SK-N-SH (cell line): ENCODE results near the gene KMT2E. TPM values are rescaled to one million over a fixed set of nuclear protein-coding genes. Genes with fewer than 3 reads are reported as not detected.
A peak's percentile ranks its signal among the peaks of the same experiment; 100 is the strongest.

Experiments
- CTCF ChIA-PET: fragments of 300-600, 350-600 bp; formaldehyde crosslinking; extraction: SDS; loops from one replicate; lab custom pipeline; 2021; lab: Yijun Ruan, JAX
- POLR2A ChIA-PET: fragments of 350-600 bp; sonication (Branson Sonifier 250); formaldehyde crosslinking; extraction: SDS; loops from one replicate; lab custom pipeline; 2020; ENCODE audit warnings: antibody characterized with exemption, inconsistent platforms; lab: Yijun Ruan, JAX
- DNase-seq: peaks from one replicate; pipeline ENCODE4 v3.0.0; 2012
- H2AFZ ChIP-seq: fragments of 200-600 bp; sonication (generic); 2 replicates; pipeline ENCODE4 v1.8.1; 2016; ENCODE audit warnings: antibody characterized with exemption, mild to moderate bottlenecking, low read depth
- H3F3A ChIP-seq: fragments of 200-600 bp; sonication (generic); replicated peaks from 2 replicates; pipeline ENCODE3; 2016; ENCODE audit warnings: antibody characterized with exemption, mild to moderate bottlenecking; ENCODE audit not compliant: insufficient read depth
- H3K27ac ChIP-seq, 2 experiments: fragments of 200-500 bp in 1 of 2; fragments of 200-600 bp in 1 of 2; sonication (Bioruptor generic) in 1 of 2; sonication (generic), shearing (Covaris generic) in 1 of 2; 2 replicates each; pipeline versions ENCODE4 v1.5.1 to v1.6.1; 2014 to 2016; ENCODE audit warnings: low read depth in 2 of 2, inconsistent platforms in 1 of 2, low read length in 1 of 2, mild to moderate bottlenecking in 1 of 2, mixed read lengths in 1 of 2
- H3K27me3 ChIP-seq: fragments of 200-600 bp; sonication (generic), shearing (Covaris generic); 2 replicates; pipeline ENCODE4 v1.6.1; 2016; ENCODE audit warnings: mixed run types; ENCODE audit not compliant: insufficient read depth
- H3K36me3 ChIP-seq, 2 experiments: fragments of 200-500 bp in 1 of 2; fragments of 200-600 bp in 1 of 2; sonication (Bioruptor generic) in 1 of 2; sonication (generic) in 1 of 2; replicated peaks in 1 of 2; 2 replicates each; pipeline versions ENCODE3 to v1.5.1; 2014 to 2016; ENCODE audit warnings: low read length in 1 of 2, mild to moderate bottlenecking in 1 of 2; ENCODE audit not compliant: insufficient read depth in 2 of 2, control insufficient read depth in 1 of 2
- H3K4me1 ChIP-seq, 2 experiments: fragments of 200-500 bp in 1 of 2; fragments of 200-600 bp in 1 of 2; sonication (Bioruptor generic) in 1 of 2; sonication (generic), shearing (Covaris generic) in 1 of 2; 2 replicates each; pipeline versions ENCODE4 v1.5.1 to v1.6.1; 2014 to 2016; ENCODE audit warnings: low read depth in 1 of 2, low read length in 1 of 2, mixed run types in 1 of 2; ENCODE audit not compliant: insufficient read depth in 2 of 2, control insufficient read depth in 1 of 2
- H3K4me2 ChIP-seq: fragments of 200-600 bp; sonication (generic), shearing (Covaris generic); 2 replicates; pipeline ENCODE4 v1.6.1; 2017; ENCODE audit warnings: mixed run types
- H3K4me3 ChIP-seq, 2 experiments: fragments of 200-500 bp in 1 of 2; fragments of 200-600 bp in 1 of 2; sonication (Bioruptor generic) in 1 of 2; sonication (generic), shearing (Covaris generic) in 1 of 2; 2 replicates each; pipeline versions ENCODE4 v1.5.1 to v1.8.1; 2014 to 2016; ENCODE audit warnings: low read depth in 2 of 2, inconsistent platforms in 1 of 2, low read length in 1 of 2, mild to moderate bottlenecking in 1 of 2, mixed read lengths in 1 of 2, moderate library complexity in 1 of 2
- H3K79me2 ChIP-seq: fragments of 200-600 bp; sonication (generic); 2 replicates; pipeline ENCODE4 v1.8.1; 2017; ENCODE audit warnings: mild to moderate bottlenecking; ENCODE audit not compliant: insufficient read depth
- H3K9ac ChIP-seq: fragments of 200-600 bp; sonication (generic); 2 replicates; pipeline ENCODE4 v1.6.1; 2017; ENCODE audit warnings: mixed run types
- H3K9me2 ChIP-seq: fragments of 200-600 bp; sonication (generic); 2 replicates; pipeline ENCODE4 v1.6.1; 2017; ENCODE audit warnings: mixed run types
- H3K9me3 ChIP-seq: fragments of 200-600 bp; sonication (generic); 2 replicates; pipeline ENCODE4 v1.6.1; 2017; ENCODE audit warnings: mixed run types, mild to moderate bottlenecking, moderate library complexity
- H4K20me1 ChIP-seq: fragments of 200-600 bp; sonication (generic); 2 replicates; pipeline ENCODE4 v1.6.1; 2017; ENCODE audit warnings: mild to moderate bottlenecking, mixed run types; ENCODE audit not compliant: insufficient read depth
- FOSL2 ChIP-seq: IDR thresholded peaks from 2 replicates; pipeline ENCODE4 v1.4.0; 2012; ENCODE audit warnings: low read depth, mild to moderate bottlenecking, moderate library complexity, borderline replicate concordance
- MEF2A ChIP-seq: IDR thresholded peaks from 2 replicates; pipeline ENCODE4 v1.4.0; 2012; ENCODE audit warnings: low read depth, borderline replicate concordance
- MXI1 ChIP-seq: IDR thresholded peaks from 2 replicates; pipeline ENCODE4 v1.6.1; 2012; ENCODE audit warnings: mild to moderate bottlenecking, low read depth, low read length, improper control_type of control experiment
- NRF1 ChIP-seq: IDR thresholded peaks from 2 replicates; pipeline ENCODE4 v1.6.1; 2012; ENCODE audit warnings: low read depth, mild to moderate bottlenecking, low read length
- RCOR1 ChIP-seq: fragments of 150-350 bp; IDR thresholded peaks from 2 replicates; pipeline ENCODE4 v1.6.1; 2017; ENCODE audit warnings: antibody characterized with exemption, low read length
- REST ChIP-seq: IDR thresholded peaks from 2 replicates; pipeline ENCODE4 v1.6.1; 2012; ENCODE audit warnings: mild to moderate bottlenecking, low read depth, low read length, moderate library complexity
- RFX5 ChIP-seq: IDR thresholded peaks from 2 replicates; pipeline ENCODE4 v1.6.1; 2012; ENCODE audit warnings: mild to moderate bottlenecking, improper control_type of control experiment, low read length
- TCF12 ChIP-seq: IDR thresholded peaks from 2 replicates; pipeline ENCODE4 v1.4.0; 2012
- USF2 ChIP-seq: fragments of 150-350 bp; IDR thresholded peaks from 2 replicates; pipeline ENCODE4 v1.6.1; 2017; ENCODE audit warnings: antibody characterized with exemption, low read length, low read depth, borderline replicate concordance
- YY1 ChIP-seq: IDR thresholded peaks from 2 replicates; pipeline ENCODE4 v1.4.0; 2012; ENCODE audit warnings: low read depth, mild to moderate bottlenecking
- WGBS: methylation state at CpG from one replicate; pipeline ENCODE4 v1.1.6; 2017; ENCODE audit warnings: low lambda C conversion rate; 5-methylcytosine and 5-hydroxymethylcytosine counted together
- polyA plus RNA-seq, 3 experiments: library from polyadenylated mRNA; depleted of rRNA; stranded (reverse); fragments of >200 nt; gene quantifications; 2 replicates each; pipeline ENCODE4 v1.2.3, GENCODE V29; 2012

The KMT2E gene
- polyA plus RNA-seq, 1 of the 3 experiments (the other 2 are of a cell fraction) = 6.4 TPM

DNA sequence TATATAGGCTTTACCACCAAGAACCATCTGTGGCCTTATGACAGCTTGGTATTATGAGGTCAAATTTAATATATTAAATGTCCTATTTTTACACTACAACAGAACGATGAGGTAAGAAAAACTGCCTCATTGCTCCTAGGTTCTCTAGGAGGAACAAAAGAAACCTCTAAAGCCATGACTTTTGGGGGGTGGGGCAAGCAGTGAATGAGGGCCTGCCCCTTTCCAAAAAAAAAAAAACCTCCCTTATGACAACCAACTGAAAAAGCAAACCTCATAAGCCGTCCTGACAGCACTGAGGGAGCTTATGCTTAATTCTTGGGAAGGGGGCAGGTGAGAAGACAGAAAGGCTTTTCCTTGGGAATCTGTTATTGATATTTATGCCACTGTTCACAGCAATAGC, 116.6 kb downstream of the KMT2E start:
- H3K27me3 ChIP-seq = no peaks in the 10 kb centered on the region
- peaks cover 37% of the 10 kb centered on the region for H3K79me2 ChIP-seq
- ChIA-PET CTCF (interaction anchor here (0.9 to 2.4 kb wide), 3 partner anchors 10 to 900 kb away, joined by 3 to 9 read pairs (median 4); no protein-coding TSS in a partner anchor), POLR2A (interaction anchor here (1.1 kb wide), 1 partner anchor 79 kb away, joined by 3 read pairs; no protein-coding TSS in a partner anchor)
- H2AFZ ChIP-seq = no peak overlapping the region
- TF ChIP-seq MXI1 (no peak), TCF12 (no peak), USF2 (no peak), NRF1 (no peak), YY1 (no peak), MEF2A (no peak), RCOR1 (no peak), RFX5 (no peak)
- no peak for DNase-seq
- no peak overlapping the region for H3K4me3 ChIP-seq
- peaks cover 17 to 37% of the 10 kb centered on the region in 2 experiments for H3K36me3 ChIP-seq
- H4K20me1 ChIP-seq = peaks cover 16% of the 10 kb centered on the region; the same call in 1 of the 2 replicates
- H3K4me2 ChIP-seq = no peak overlapping the region
- H3K27ac ChIP-seq = no peak overlapping the region
- no peaks in the 10 kb centered on the region for H3K9me2 ChIP-seq
- 98% methylated on average over 2 of the region's 2 CpGs for WGBS
- H3K9ac ChIP-seq = no peak overlapping the region
- H3K9me3 ChIP-seq = no peaks in the 10 kb centered on the region
- H3F3A ChIP-seq = no peaks in the 10 kb centered on the region
- H3K4me1 ChIP-seq = peaks cover 0 to 10% of the 10 kb centered on the region in 2 experiments; a peak in 1 of 4 replicates

DNA sequence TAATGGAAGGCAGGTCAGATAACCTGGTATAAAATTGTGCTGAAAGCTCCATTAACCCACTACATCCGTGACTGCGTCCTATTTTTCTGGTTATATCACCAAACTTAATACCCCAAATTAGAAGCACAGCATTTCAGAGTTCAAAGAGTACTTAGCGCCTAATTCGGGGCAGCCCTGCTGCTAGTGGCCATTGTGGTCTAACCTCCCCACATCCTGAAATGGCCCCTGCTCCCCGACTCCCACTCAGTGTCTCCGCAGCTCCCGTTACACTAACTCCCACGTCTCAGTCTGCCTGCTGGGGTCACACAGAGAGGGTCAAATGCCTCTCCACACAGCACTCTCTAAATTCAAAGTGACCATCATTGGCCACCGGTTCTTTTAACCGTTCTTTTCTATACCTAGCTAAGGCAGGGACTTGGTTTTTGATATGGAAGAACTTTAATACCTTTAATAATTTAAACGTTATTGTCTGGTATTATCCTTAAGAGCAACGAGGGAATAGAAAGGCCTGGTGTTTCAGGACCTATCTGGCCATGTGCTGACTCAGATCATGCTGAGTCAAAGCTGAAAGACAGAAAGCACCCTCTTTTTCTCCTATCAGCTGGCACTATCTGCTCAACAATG, 117.1 kb downstream of the KMT2E start:
- no peaks in the 10 kb centered on the region for H3K9me2 ChIP-seq
- DNase-seq = no peak
- WGBS = 91% methylated on average over 12 of the region's 12 CpGs
- TF ChIP-seq FOSL2 = 0 out of 2 replicates have a peak, but pooled peaks have one; percentile 11
- TF ChIP-seq REST = no peak
- POLR2A ChIA-PET = interaction anchor here (1.1 kb wide), 1 partner anchor 80 kb away, joined by 3 read pairs; no protein-coding TSS in a partner anchor
- peaks cover 20 to 31% of the 10 kb centered on the region in 2 experiments for H3K36me3 ChIP-seq
- no peaks in the 10 kb centered on the region for H3K27me3 ChIP-seq
- H3K27ac ChIP-seq = no peak overlapping the region
- no peak overlapping the region for H3K4me3 ChIP-seq
- CTCF ChIA-PET = interaction anchor here (1.9 to 2.4 kb wide), 2 partner anchors 9 to 150 kb away, joined by 4 to 9 read pairs; no protein-coding TSS in a partner anchor
- peaks cover 43% of the 10 kb centered on the region for H3K79me2 ChIP-seq
- no peak overlapping the region for H3K9ac ChIP-seq
- peaks cover 21% of the 10 kb centered on the region; the same call in 1 of the 2 replicates for H4K20me1 ChIP-seq
- H3F3A ChIP-seq = no peaks in the 10 kb centered on the region
- no peaks in the 10 kb centered on the region for H3K9me3 ChIP-seq
- no peak overlapping the region for H2AFZ ChIP-seq
- peaks cover 0 to 10% of the 10 kb centered on the region in 2 experiments; a peak in 1 of 4 replicates for H3K4me1 ChIP-seq
- H3K4me2 ChIP-seq = no peak overlapping the region
